Stimulated activated CD8-positive, alpha-beta memory T cell treated with anti-CD3 and anti-CD28 coated beads, Interleukin-2, amount 100 ng/mL, for 1 hour (primary cell): ENCODE measurements around the gene EEPD1.

Experiments
- DNase-seq, 2 donors: peaks; one replicate each; pipeline ENCODE4 v3.0.0-alpha.2; 2020; ENCODE audit warnings: low read depth in 2 of 2

EEPD1 gene

GRCh38 chr7:36154255-36155212 is 1.5 kb downstream of the EEPD1 start:
- no peak for DNase-seq

GRCh38 chr7:36155811-36156361 is 2.8 kb downstream of the EEPD1 start:
- DNase-seq = no peak

GRCh38 chr7:36157527-36158320 is 4.7 kb downstream of the EEPD1 start:
- DNase-seq = no peak

GRCh38 chr7:36158321-36158605 is 5.2 kb downstream of the EEPD1 start:
- DNase-seq = no peak

- no peak for DNase-seq
Measured at GRCh38 chr7:36159618-36160017, 6.6 kb downstream of the EEPD1 start.

- no peak for DNase-seq
Measured at GRCh38 chr7:36160313-36160712, 7.3 kb downstream of the EEPD1 start.

GRCh38 chr7:36161996-36162395 is 8.9 kb downstream of the EEPD1 start:
- no peak for DNase-seq

- no peak for DNase-seq
Measured at GRCh38 chr7:36165059-36165458, 12.0 kb downstream of the EEPD1 start.

GRCh38 chr7:36165802-36166201 is 12.7 kb downstream of the EEPD1 start:
- DNase-seq = no peak

GRCh38 chr7:36167403-36168050 is 14.5 kb downstream of the EEPD1 start:
- DNase-seq = no peak

GRCh38 chr7:36171503-36171902 is 18.4 kb downstream of the EEPD1 start:
- DNase-seq = no peak

GRCh38 chr7:36175886-36176285 is 22.8 kb downstream of the EEPD1 start:
- no peak for DNase-seq

- DNase-seq = no peak
Measured at GRCh38 chr7:36176697-36177096, 23.6 kb downstream of the EEPD1 start.

GRCh38 chr7:36180121-36180520 is 27.1 kb downstream of the EEPD1 start:
- DNase-seq = no peak

- no peak for DNase-seq
Measured at GRCh38 chr7:36181668-36182067, 28.6 kb downstream of the EEPD1 start.

- DNase-seq = no peak
Measured at GRCh38 chr7:36182854-36183604, 30.0 kb downstream of the EEPD1 start.

GRCh38 chr7:36185092-36185491 is 32.0 kb downstream of the EEPD1 start:
- no peak for DNase-seq

GRCh38 chr7:36185756-36186155 is 32.7 kb downstream of the EEPD1 start:
- DNase-seq = no peak

- no peak for DNase-seq
Measured at GRCh38 chr7:36186359-36187121, 33.5 kb downstream of the EEPD1 start.

- no peak for DNase-seq
Measured at GRCh38 chr7:36188266-36188665, 35.2 kb downstream of the EEPD1 start.

GRCh38 chr7:36188906-36189305 is 35.9 kb downstream of the EEPD1 start:
- DNase-seq = no peak
